ENCODE measurements around the gene SLC26A11.

The SLC26A11 gene

DNA sequence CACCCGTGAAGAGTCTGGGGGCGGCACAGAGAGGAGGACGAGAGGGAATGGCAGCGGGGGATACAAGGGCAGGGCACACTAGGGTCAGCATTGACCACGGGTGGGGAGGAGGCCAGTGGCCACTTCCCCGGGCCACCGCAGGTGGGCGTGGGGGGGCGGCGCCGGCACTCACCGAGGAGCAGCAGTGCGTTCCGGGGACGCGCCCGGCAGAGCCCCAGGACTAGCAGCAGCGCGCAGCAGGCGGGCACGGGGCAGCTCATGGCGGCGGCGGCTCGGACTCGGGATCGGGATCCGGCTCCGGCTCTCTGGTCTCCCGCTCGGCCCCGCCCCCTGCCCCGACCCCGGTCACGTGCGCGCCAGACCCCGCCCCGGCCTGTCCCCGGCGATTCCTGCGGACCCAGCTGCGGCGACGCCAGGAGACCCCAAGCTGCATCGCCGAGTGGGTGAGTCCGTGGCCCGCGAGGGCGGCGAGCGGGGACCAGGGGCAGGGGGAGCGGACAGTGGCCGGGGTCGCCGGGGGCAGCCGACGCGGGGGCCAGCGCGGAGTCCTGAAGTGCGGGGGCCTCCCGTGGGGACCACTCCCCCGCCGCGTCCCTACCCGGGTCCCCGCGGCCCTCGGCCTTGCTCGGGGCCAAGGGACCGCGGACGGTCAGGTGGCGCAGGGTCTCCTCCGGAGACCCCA is at the start of gene SLC26A11, which contains the start of gene SGSH:
Gene SLC26A11, plus strand, starts transcription at position 374 of the 682 bp plus-strand sequence. CDS start 1,134 bp downstream, outside the sequence.
Gene SGSH, minus strand, starts transcription at position 280 of the 682 bp plus-strand sequence. Its CDS starts 20 bp downstream, at position 260.
- DNase-seq: peak; percentile 50 to 52

DNA sequence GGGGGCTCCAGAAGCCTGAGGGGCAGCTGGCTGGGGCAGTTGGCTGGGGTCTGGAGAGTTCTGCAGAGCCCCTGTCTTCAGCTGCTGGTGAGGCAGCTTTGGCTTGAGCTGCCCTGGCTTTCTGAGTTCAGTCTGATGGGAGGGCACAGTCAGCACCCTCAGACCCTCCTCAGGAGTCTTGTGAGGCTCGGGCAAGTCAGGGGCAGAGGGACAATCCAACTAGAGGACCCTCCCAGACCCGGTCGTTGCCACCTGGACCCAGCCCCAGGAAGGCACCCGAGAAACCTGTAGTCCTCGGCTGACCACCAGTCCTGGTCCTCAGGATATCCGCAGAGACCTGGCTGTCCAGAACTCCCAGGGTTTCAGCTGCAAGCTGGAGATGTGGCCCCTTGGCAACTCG is 48.5 kb upstream of the SLC26A11 start:
- no peak for DNase-seq

DNA sequence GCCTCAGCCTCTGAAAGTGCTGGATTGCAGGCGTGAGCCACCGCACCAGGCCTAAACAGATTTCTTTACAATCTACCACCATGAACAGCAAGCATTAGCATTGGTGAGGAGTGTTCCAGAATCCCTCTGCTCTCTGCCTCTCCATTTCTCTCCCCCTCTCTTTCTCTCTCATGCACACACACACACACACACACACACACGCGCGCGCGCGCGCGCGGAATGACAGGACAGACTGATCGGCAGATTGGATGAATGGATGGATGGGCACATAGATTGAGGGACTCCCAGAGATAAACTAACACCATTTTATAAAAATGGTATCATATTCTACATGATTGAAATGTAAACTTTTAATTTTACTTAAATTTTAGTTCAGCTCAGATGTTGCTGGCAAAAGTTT is 47.1 kb upstream of the SLC26A11 start:
- DNase-seq: no peak

DNA sequence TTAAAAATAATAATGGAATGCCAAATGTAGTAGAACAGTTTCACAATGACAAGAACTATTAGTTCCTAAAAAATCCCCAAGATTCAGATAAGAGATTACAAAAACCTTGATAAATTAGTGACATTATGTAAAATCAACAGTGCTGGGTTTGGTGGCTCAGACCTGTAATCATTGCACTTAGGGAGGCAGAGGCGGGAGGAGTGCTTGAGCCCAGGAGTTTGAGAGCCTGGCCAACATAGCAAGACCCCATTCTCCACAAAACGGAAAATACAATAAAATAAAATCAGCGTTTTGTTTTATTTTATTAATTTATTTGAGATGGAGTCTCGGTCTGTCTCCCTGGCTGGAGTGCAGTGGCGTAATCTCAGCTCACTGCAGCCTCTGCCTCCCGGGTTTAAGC is 46.3 kb upstream of the SLC26A11 start:
- no peak for DNase-seq

DNA sequence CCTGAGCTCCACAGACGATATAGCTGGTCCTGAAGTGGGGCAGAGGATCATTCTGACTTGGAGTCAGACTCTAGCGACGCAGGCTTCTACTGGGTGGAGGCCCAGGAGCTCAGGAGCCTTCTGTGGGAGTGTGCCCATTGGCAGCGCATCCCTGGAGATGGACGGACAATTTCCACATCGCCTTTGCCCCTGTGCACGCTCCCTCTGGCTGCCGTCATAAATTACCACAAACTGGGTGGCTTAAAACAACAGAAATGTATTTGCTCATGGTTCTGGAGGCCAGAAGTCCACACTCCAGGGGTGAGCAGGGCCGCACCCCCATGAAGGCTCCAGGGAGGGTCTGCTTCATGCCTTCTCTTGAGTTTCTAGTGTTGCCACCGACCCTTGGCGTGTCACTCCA is 43.5 kb upstream of the SLC26A11 start:
- no peak for DNase-seq

DNA sequence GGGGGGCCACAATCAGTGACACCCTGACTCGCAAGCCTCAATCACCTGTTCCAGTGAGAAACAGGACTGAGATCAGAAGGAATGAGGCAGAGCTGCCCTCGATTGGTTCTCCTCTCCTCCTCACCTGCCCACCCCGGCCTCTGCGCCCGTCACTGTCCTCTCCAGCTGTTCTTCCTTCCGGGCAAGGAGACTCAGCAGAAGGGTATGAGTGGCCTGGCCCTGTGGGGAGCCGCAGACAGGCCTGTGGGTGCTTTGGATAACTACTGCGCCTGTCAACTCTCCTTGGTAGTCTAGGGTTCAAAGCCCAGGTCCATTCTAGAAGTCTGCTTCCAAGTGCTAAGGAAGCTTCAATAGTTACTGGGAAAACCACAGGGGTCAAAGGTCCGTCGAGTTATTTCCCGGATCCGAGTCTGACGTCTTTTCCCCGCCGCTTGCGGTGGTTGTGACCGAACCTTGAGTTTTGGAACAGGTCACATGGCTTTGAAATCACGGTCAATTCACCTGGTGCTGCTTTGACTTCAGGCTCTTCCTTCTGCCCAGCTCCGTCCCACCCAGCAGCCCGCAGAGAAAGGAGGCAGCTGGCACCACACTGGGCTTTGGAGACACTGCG is 42.1 kb upstream of the SLC26A11 start:
- no peak for DNase-seq

DNA sequence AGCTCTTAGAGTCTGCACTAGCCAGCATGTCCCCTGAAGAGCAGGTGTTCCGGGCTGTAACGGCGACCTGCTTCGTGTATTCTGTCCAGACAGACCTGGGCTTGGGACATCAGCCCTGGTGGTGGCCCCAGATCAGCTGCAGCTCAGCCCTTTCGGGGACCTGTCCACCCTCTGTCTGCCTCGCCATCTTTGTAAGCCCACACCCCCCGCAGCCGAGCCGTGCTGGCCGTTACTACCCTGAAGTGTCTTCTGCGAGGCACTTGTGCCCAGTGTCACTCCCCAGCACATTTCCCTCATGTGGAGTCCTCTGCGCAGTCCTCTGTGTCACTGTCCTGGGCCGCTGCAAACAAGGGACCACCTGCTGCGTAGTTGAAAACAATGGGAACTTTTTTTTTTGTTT is 40.0 kb upstream of the SLC26A11 start:
- no peak for DNase-seq

DNA sequence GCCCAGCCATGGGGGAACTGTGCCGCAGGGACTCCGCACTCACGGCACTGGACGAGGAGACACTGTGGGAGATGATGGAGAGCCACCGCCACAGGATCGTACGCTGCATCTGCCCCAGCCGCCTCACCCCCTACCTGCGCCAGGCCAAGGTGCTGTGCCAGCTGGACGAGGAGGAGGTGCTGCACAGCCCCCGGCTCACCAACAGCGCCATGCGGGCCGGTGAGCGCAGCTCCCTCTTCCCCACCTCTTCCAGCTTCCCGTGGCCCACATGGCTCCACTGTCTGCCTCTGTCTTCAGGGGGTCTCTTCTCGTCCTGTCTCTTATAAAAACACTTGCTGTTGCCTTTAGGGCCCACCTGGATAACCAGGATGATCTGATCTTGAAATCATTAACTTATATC is 38.8 kb upstream of the SLC26A11 start:
- DNase-seq: no peak

DNA sequence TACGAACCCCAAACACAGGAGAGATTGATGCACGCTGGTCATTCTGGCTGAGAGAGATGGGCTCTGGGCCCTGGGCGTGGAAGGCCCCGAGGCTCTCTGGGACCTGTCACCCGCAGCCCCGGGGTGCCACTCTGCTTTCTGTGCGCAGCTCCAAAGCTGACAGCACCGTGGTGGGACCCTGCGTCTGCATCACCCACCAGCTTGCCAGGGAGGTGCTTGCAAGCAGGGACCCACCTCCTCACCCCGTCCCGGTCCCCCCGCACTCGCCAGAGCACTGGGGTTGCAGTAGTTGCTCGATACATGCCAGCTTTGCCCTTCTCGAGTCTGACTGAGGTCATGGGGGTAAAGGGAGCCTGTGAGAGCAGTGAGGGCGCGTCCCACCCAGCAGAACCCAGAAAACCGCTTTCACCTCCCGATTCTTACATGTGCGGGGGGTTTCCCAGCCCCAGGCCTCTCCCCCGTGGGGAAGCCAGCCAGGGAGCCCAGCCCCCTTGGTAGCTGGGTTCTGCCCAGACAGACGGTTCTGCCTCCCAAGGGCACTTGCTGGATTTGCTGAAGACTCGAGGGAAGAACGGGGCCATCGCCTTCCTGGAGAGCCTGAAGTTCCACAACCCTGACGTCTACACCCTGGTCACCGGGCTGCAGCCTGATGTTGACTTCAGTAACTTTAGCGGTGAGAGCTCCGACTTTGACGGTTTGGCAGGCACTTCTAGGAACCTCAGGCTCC is 37.9 kb upstream of the SLC26A11 start:
- no peak for DNase-seq

DNA sequence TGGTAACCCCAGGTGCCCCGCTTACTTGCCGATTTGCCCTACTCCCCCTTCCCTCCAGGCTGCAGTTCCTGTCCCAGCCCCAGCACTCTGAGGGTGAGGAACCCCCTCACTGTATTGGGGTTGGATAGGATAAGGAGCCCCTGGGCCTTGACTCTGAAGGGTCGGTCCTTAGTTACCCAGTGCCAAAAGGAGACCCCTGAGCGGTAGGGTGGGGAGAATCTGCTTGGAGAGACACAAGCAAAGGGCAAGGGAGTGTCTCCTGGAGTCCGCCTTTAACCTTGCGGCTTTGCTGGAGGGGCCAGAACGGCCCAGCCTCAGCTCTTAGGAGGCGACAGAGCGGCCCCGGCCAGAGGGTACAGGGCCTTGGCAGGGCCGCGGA is 37.4 kb upstream of the SLC26A11 start:
- DNase-seq: no peak

DNA sequence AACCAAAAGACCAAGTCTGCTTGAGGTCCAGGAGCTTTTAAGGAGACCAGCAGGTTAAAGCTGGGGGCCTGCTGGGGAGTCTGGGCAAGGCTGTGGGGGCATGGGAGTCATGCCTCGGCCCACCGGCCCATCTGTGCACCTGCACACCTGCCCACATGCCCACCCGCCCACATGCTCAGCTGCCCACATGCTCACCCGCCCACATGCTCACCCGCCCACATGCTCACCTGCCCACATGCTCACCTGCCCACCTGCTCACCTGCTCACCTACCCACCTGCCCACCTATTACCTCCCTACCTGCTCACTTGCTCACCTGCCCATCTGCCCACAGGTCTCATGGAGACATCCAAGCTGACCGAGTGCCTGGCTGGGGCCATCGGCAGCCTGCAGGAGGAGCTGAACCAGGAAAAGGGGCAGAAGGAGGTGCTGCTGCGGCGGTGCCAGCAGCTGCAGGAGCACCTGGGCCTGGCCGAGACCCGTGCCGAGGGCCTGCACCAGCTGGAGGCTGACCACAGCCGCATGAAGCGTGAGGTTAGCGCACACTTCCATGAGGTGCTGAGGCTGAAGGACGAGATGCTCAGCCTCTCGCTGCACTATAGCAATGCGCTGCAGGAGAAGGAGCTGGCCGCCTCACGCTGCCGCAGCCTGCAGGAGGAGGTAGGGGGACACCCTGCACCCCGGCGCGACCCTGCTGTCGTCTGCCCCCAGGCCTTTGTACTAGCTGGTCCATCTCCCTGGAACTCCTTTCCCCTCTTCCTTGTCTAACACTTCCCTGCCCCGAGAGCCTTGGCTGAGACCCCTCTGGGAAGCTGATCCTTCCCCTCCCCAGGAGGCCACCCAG is 36.4 kb upstream of the SLC26A11 start:
- DNase-seq: no peak

DNA sequence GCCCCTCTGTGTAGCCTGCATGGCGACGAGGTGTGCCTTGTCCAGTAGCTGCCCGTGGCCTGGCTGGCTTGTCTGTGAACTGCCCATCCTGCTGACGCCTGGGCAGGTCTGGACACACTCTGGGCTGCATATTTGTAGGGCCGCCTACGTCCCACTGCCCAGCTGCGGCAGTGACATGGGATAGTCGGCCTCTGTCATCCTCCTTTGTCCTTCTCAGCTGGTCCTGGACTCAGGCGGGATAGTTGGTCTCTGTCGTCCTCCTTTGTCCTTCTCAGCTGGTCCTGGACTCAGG is 35.9 kb upstream of the SLC26A11 start:
- no peak for DNase-seq

DNA sequence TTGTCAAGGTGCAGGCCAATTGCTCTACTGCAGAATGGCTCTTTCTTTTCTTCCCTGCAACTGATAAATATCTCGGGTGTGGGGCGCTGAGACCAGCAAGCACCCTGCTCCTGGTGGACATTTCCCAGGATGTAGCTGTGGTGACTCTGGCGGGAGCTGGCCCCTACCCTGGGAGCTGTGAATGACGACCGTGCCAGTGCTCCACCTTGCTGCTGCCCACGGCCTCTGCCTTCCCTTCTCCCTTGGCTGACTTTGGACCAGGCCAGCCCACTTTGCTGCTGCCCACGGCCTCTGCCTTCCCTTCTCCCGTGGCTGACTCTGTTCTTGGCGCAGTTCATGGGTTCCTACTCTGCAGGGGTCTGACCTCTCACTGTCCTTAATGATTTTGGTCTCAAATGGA is 34.3 kb upstream of the SLC26A11 start:
- no peak for DNase-seq

DNA sequence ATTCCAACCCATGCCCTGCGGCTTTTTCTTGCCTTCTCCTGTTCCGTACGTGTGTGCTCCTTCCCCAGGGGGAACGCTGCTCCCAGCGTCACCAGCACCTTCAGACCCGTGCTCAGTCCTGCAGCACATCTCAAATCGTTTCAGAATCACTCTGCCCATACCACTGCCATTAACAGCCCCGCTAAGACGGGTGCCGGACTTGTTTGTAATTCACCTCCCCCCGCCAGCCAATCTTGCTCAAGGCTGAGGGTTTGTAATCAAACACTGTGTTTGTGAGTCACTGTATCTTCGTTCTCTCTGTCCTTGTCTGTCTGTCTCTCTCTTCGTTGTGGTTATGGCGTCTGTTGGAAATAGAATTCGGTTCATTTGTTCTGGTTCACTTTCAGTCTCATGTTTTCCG is 33.1 kb upstream of the SLC26A11 start:
- DNase-seq: no peak

DNA sequence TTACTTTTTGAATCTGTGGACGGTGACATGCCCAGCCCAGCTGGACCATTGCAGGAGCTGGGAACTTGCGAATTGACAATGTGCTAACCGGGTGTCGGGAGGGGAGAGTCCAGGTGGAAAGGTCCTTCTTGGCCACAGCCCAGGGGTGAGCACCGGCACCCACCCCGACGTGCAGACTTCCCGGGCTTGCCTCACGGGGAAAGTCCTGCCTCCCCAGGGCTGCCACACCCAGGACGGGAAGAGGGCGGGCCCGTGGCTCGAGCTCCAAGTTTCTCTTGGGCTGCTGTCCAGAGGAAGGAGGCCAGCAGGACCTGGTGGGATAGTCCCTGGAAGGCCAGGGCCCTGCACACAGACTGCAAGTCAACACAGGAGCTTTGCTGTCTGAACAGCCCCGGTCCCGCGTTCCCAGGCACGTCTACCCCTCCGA is 32.7 kb upstream of the SLC26A11 start:
- DNase-seq: no peak

DNA sequence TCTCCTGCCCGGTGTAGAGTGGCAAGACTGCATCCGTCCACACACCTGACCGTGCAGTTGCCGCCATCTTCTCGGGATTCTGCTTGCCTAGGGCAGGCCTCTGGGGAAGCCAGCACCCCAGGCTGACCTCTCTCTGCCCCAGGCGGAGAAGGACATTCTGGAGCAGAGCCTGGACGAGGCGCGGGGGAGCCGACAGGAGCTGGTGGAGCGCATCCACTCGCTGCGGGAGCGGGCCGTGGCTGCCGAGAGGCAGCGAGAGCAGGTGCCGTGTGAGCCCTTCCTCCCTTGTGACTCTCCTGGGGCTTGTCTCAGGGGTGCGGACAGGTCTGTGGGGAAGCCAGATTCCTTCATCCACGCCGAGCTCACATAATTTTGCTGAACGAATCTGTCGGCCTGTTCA is 30.6 kb upstream of the SLC26A11 start:
- DNase-seq: no peak

DNA sequence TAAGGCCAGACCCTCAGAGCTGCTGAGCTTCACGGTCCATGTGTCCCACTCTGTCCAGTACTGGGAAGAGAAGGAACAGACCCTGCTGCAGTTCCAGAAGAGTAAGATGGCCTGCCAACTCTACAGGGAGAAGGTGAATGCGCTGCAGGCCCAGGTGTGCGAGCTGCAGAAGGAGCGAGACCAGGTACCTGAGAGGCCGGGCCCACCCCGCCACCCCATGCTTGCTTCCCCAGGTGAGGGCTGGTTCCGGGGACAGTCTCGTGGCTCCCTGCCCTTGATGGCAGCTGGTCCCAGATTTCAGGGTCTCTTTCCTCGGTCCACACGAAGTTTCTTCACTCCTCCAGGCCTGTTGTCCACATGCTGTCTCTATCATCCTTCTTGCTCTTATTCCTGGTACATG is 29.5 kb upstream of the SLC26A11 start:
- DNase-seq: no peak

DNA sequence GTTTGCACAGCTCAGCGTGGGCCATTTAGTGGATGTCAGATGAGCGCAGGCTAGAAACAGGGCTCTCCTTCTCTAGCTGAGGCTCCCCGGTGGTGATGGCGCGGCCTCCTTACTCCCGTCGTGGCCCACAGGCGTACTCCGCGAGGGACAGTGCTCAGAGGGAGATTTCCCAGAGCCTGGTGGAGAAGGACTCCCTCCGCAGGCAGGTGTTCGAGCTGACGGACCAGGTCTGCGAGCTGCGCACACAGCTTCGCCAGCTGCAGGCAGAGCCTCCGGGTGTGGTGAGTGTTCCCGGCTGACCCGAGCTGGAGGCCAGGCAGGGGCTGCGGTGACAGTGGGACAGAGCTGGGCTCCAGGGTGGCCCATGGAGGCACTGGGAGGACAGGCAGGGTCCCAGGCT is 29.0 kb upstream of the SLC26A11 start:
- no peak for DNase-seq

DNA sequence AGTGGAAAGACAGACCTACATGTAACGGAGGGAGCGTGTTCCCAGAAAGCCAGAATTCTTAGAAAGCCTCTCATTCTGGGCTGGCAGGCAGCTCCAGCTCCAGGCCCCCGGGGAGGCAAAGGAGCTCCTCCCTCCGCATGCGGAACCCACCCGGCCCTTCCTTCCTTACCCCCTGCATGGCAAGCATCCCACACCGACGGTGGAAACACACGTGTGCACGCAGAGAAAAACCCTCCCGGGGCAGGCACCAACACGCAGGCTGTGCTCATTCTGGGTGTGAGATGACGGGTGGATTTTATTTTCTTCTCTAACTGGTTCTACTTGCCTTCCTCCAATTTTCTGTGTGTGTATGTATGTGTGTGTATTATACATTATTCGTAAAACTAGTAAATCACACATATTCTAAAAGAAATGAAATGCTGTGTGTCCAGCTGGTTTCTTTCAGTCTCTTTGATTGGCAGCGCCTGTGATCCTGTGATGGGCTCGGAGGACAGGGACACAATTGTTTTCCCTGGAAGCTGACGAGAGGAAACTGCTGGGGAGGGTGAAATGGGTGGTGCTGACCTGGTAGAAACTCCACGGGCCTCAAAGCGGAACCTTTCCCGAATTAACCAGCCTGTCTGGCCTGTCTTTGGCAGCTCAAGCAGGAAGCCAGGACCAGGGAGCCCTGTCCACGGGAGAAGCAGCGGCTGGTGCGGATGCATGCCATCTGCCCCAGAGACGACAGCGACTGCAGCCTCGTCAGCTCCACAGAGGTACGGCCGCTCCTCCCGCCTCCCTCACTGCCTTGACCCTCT is 28.2 kb upstream of the SLC26A11 start:
- no peak for DNase-seq

DNA sequence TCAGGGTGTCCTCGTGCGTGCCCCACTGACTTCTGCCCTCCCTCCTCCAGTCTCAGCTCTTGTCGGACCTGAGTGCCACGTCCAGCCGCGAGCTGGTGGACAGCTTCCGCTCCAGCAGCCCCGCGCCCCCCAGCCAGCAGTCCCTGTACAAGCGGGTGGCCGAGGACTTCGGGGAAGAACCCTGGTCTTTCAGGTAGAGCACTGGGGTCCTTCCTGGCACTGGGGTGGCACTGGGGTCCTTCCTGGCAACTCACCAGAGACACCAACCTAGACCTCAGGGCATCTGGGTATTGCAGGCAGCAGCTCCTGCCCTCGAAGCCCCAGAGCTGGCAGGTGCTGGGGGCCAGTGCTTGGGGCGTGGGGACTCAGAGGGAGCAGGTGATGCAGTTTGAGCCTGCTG is 25.1 kb upstream of the SLC26A11 start:
- no peak for DNase-seq

DNA sequence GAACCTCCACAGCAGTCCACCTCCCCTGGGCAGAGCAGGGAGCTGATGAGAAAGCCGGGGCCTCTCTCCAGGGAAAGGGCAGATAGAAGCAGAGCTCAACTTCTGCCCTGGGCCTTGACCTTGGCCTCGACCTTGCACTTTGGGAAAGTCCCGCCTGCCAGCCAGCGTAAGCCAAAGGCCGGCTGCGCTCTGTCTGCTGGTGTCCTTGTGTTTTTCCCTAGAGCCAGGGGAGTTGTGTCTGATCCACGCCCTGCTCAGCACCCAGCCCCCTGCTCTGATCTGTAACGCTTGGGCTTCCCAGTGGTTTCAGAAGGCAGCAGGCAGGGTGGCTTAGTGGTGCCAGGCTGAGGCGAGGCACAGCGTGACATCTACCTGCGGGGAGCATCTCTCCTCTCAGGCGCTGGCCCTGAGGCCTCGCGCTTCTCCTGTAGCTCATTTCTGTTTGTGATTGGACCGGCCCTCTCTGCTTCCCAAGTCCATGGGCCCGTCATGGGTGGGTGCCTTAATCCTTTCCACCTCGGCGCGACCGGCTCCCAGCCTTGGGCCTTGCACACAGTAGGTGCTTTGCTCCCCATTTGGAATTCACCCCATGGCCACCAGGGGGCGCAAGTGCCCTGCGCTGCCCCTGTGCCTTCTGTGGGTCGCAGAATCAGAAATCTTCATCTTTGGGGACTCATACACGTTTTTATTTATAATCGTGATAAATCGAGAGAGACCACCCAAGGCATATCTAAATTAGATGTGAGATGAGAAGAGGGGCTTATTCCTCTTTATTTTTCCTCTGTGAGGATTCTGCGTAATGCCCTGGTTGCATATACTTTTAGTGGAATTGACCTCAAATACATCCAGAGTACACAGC is 24.3 kb upstream of the SLC26A11 start:
- peak; percentile 56 to 61 for DNase-seq

DNA sequence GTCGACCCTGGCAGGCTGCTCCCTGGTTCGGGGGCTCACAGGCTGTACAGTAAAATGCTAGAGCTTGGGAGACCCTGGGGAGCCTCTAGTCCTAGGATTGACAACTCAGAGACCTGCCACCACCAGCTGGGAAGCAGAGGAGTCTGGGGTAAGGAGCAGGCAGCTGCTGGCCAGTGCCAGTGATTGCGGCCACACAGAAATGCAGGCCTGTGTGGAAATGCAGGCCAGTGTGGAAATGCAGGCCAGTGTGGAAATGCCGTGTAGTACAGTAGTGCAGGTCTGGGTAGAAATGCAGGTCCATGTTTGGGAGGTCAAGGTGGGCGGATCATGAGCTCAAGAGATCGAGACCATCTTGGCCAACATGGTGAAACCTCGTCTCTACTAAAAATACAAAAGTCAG is 23.6 kb upstream of the SLC26A11 start:
- DNase-seq: no peak
